ENCODE measurements around the gene MCCC2.
"Not testable (repeated sequence)": the region's sequence is repeated elsewhere in the genome, so short reads cannot be mapped to it uniquely, and the experiment has no call there.

The MCCC2 gene

GRCh38 chr5:71632168-71632567, 45.0 kb downstream of the MCCC2 start:
- no peak for DNase-seq (ENCODE audit: extremely low read depth, low read depth)
- no peak overlapping the region for H3K4me3 ChIP-seq (replicated peaks; ENCODE audit: low read depth, low read length)
- TF ChIP-seq, protein P1, sequence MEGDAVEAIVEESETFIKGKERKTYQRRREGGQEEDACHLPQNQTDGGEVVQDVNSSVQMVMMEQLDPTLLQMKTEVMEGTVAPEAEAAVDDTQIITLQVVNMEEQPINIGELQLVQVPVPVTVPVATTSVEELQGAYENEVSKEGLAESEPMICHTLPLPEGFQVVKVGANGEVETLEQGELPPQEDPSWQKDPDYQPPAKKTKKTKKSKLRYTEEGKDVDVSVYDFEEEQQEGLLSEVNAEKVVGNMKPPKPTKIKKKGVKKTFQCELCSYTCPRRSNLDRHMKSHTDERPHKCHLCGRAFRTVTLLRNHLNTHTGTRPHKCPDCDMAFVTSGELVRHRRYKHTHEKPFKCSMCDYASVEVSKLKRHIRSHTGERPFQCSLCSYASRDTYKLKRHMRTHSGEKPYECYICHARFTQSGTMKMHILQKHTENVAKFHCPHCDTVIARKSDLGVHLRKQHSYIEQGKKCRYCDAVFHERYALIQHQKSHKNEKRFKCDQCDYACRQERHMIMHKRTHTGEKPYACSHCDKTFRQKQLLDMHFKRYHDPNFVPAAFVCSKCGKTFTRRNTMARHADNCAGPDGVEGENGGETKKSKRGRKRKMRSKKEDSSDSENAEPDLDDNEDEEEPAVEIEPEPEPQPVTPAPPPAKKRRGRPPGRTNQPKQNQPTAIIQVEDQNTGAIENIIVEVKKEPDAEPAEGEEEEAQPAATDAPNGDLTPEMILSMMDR (IDR thresholded peaks at IDR 0.05; ENCODE audit: low read depth, low read length, missing control alignments) = no peak

- DNase-seq (ENCODE audit: extremely low read depth, low read depth) = no peak
- TF ChIP-seq, protein P1 (IDR thresholded peaks at IDR 0.05; ENCODE audit: low read depth, low read length, missing control alignments) = no peak
- no peak overlapping the region for H3K4me3 ChIP-seq (replicated peaks; ENCODE audit: low read depth, low read length)
These were observed 46.4 kb downstream of the MCCC2 start for GRCh38 chr5:71633255-71634155.

DNA sequence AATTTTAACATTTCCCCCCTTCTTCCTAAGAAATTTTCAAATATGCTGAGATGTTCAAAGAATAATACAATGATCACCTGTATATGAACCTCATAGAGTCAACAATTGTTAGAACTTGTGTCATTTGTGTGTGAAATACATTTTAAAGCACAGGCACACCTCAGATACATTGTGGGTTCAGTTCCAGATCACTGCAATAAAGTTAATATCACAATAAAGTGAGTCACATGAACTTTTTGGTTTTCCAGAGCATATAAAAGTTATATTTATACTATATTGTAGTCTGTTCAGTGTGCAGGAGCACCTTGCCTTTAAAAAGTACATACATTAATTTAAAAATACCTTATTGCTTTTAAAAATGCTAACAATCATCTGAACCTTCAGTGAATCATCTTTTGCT, 50.0 kb downstream of the MCCC2 start:
- H3K4me3 ChIP-seq (replicated peaks; ENCODE audit: low read depth, low read length) = no peak overlapping the region

DNA sequence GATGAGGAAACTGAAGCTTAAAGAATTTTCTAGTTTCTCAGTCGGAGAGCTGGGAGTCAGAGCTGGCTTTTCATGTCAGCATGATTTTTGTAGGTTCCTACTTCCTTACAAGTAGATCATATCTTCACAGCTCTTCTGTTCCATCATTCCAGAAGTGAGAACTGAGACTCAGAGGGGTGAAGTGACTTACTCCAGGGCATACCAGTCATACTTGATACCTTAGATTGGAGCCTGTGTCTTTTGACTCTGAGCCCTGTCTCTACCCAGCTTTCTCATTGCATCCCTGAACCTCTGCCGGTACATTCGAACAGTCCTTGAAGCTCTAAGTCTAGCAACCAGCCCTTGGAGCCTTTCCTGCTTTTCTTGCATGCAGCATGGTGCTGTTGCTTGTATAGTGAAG, 53.3 kb downstream of the MCCC2 start:
- H3K4me3 ChIP-seq (replicated peaks; ENCODE audit: low read depth, low read length) = no peak overlapping the region
- TF ChIP-seq, protein P1 (IDR thresholded peaks at IDR 0.05; ENCODE audit: low read depth, low read length, missing control alignments) = no peak
- no peak for DNase-seq (ENCODE audit: extremely low read depth, low read depth)

More for the DNA sequence above, 50.0 kb downstream of the MCCC2 start:
- no peak for DNase-seq (ENCODE audit: extremely low read depth, low read depth)
- TF ChIP-seq, protein P1 (IDR thresholded peaks at IDR 0.05; ENCODE audit: low read depth, low read length, missing control alignments) = no peak

DNA sequence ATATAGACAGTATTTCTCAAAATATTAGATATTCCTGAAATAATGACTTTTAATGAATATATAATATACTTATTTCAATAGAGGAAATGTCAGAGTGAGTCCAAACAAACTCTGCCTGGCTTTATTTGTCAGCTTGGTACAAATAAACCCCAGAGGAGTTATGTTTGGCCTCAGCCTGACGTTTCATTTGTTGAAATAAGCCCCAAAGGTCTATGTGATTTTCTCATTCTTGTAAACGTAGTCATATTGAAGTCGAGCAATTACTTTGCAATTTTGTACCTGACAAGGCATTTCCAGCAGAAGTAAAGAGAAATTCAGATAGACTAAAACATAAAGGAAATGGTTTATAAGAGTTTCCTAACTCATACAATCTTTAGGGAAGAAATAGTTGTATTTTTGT, 57.9 kb downstream of the MCCC2 start:
- TF ChIP-seq, protein P1 (IDR thresholded peaks at IDR 0.05; ENCODE audit: low read depth, low read length, missing control alignments) = no peak
- no peak for DNase-seq (ENCODE audit: extremely low read depth, low read depth)
- H3K4me3 ChIP-seq (replicated peaks; ENCODE audit: low read depth, low read length) = no peak overlapping the region

DNA sequence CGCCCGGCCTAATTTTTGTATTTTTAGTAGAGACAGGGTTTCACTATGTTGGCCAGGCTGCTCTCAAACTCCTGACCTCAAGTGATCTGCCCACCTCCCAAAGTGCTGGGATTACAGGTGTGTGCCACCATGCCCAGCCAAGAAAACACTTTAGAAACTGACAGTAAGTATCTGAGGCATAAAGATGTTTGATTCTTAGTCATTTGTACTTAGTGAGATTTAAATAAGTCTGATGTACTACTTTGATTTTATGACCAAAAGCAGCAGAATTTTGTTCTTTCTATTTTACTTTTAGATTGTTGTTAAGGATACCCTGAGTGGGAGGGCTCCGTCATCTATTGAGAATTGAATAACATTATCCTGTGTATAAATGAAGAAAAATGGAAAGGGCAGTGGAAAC, 63.8 kb downstream of the MCCC2 start:
- DNase-seq (ENCODE audit: extremely low read depth, low read depth) = not testable (repeated sequence)

DNA sequence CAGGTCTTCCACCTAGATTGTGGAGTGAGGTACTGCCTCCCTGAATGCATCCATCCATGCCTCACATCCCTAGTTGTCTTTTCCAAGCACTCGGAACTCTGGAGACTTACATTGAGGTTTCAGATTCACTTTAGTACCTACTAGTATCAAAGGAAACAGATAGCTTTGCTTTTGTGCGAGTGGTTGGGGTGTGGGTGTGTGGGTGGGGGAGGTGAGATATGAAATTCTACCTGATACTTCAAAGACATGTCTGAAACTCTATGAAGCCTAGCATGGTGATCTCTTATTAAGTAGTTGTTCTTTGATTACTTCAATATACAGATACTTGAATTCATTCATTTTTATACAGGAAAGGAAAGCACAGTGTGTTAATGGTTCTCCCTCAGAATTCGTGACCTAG, 64.4 kb downstream of the MCCC2 start:
- H3K4me3 ChIP-seq (replicated peaks; ENCODE audit: low read depth, low read length) = no peak overlapping the region
- DNase-seq (ENCODE audit: extremely low read depth, low read depth) = no peak
- TF ChIP-seq, protein P1 (IDR thresholded peaks at IDR 0.05; ENCODE audit: low read depth, low read length, missing control alignments) = no peak

More for the DNA sequence above, 63.8 kb downstream of the MCCC2 start:
- not testable (repeated sequence) for H3K4me3 ChIP-seq (replicated peaks; ENCODE audit: low read depth, low read length)

All from HFF-Myc (cell line).